ENCODE results near the gene STOML1.

DNA sequence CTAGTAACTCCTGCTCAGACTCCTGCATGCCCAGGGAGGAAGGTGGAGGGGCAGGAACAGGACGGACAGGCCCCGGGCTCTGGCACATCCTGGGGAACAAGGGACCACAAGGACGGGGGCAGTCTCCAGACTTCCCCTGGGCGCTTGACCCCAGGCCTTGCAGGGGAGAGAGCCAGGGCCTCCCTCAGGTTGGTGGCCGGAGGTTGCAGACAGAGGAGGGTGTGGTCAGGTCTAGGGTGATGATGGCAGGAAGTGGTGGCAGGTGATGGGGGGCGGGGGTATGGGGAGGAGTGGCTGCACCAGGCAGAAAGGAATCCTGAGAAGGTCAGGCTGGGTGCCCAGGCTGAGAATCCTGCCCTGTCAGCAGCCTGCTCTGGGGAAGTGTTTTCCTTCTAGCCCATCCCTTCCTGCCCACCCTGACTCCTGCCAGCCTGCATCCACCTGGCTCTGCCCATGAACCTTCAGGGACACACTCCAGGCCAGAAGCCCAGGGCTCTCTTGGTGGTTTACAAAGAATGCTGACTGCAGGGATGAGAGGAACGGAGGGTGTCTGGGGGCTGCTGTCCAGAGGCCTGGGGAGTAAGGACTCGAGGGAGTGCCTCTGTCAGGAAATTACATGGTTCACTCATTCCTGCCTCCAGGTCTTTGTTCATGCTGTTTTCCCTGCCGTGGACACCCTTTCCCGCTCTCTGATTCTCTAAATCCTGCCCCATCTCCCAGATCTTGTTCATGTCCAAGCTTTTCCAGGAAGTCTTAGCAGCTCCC lies 50.0 kb downstream of the STOML1 start:
- TF ChIP-seq, protein P1, sequence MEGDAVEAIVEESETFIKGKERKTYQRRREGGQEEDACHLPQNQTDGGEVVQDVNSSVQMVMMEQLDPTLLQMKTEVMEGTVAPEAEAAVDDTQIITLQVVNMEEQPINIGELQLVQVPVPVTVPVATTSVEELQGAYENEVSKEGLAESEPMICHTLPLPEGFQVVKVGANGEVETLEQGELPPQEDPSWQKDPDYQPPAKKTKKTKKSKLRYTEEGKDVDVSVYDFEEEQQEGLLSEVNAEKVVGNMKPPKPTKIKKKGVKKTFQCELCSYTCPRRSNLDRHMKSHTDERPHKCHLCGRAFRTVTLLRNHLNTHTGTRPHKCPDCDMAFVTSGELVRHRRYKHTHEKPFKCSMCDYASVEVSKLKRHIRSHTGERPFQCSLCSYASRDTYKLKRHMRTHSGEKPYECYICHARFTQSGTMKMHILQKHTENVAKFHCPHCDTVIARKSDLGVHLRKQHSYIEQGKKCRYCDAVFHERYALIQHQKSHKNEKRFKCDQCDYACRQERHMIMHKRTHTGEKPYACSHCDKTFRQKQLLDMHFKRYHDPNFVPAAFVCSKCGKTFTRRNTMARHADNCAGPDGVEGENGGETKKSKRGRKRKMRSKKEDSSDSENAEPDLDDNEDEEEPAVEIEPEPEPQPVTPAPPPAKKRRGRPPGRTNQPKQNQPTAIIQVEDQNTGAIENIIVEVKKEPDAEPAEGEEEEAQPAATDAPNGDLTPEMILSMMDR (optimal IDR thresholded peaks at IDR 0.05 in 1 of 3, IDR thresholded peaks at IDR 0.05 in 1 of 3, conservative IDR thresholded peaks at IDR 0.05 in 1 of 3; ENCODE audit: extremely low read depth in 1 of 3, insufficient read depth in 2 of 3, low read length in 3 of 3) = no peak
- no peak for TF ChIP-seq EZH2 (IDR thresholded peaks at IDR 0.05; ENCODE audit: low read length)
